GM18873 (cell line): ENCODE measurements around the gene NCKAP1.
"Not testable (repeated sequence)": the region's sequence is repeated elsewhere in the genome, so short reads cannot be mapped to it uniquely, and the experiment has no call there.

ENCODE experiments used
- ATAC-seq: cut with Tn5 transposase; IDR thresholded peaks from one replicate; pipeline ENCODE4 v1.9.1; 2021; ENCODE audit warnings: mild to moderate bottlenecking, moderate library complexity, moderate number of reproducible peaks; ENCODE audit not compliant: unreplicated experiment, low FRiP score

NCKAP1 gene

GRCh38 chr2:182914852-182915251, 123.4 kb downstream of the NCKAP1 start:
- ATAC-seq = no peak

GRCh38 chr2:182913064-182913463, 125.2 kb downstream of the NCKAP1 start:
- ATAC-seq = no peak

DNA sequence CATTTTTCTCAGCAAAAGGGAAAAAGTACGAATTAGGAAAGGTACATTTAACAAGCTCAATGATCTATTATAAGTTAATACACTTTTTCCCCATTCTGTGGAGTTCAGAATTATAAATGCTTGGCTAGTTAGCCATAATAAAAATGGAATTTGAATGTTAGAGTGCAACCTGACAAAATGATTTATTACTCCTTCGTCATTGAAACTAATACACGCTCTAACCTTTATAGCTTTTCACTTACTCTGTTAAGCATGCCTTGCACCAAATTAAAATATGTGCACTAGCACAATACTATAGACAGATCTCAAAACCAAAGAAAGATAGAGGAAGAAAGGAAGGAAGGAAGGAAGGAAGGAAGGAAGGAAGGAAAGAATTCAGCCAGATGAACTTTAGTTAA, 125.7 kb downstream of the NCKAP1 start:
- no peak for ATAC-seq

DNA sequence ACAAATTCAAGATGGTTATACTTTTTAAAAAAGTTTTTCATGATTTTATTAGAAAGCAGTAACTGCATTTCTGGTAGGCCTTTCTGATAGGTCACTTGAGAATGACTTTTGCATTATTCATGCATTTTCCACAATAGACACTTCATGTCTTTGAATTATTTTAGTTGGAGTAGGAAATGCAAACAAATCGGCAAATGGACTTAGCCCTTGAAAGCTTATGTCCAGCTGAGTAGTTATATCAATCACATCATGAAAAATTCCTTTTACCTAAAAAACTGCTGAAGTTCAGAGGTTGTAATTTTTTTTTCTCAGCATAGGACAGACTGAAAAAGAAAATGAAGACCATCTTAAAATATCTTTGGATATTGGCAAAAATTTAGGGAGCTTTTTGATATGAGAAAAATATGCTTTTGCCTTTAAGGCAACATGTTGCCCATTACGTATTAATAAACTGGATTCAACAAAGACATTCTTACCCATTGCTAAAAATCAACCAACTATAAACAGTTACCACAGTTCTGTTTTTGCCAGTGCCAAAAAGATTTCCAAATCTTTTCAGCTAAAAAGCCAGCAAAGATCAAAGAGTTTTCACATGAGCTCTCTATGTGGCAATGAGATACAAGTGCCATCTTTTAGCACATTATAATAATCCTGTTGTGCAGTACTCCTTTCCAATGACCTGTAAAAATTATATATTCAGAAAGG, 126.3 kb downstream of the NCKAP1 start:
- ATAC-seq = no peak

DNA sequence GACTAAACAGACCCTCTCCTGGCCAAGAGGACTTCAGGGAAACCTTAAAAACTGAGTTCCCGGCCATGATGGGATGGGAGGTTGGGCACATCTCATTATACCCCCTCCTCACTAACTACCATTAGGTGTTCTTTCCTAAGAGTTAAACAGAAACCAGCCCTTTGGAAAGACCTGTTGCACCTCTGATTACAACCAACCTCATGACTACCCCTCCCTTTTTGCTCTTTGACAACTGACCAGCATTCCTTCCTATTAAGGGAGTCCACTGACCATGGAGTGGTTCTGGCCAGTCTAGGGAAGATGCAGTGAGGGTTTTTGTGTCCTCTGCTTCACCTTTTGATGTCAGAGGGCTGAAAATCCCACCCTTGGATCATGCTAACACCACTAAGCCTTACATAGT, 127.3 kb downstream of the NCKAP1 start:
- no peak for ATAC-seq

DNA sequence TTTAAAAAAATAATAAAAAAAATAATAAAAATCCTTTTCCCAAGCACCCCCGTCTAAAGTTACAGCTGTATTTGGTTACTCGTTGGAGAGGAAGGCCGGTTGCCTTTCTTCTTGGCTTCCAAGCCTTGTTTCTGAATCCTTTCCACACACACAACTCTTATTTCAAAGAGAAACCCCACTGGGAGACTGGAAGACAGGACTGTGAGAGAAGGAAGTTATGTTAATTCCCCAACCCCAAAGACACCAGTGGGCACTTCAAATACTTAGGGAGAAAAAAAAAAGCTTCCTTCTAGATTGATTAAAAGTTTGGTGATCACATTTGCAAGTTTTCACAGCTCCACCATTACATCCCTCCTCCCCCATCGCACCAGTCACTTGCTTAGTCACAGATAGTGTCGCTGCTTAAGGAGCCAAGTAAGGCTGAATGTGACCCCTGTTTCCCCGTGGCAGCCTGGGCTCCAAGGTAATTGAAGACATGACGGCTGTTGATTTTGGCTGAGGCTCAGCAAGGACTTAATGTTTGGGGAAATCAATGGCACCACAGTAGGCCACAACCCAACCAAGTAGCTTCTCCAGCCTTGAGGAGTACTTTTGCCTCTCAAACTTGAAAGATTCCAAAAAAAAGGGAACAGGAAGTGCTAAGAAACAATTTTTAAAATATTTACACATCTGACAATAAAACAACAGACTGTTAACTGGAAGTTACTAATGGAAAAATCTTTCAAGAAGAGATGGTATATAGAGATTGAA, 131.0 kb downstream of the NCKAP1 start:
- no peak for ATAC-seq

- no peak for ATAC-seq
Measured at GRCh38 chr2:182906454-182906853, 131.8 kb downstream of the NCKAP1 start.

- no peak for ATAC-seq
Measured at GRCh38 chr2:182904844-182905243, 133.4 kb downstream of the NCKAP1 start.

DNA sequence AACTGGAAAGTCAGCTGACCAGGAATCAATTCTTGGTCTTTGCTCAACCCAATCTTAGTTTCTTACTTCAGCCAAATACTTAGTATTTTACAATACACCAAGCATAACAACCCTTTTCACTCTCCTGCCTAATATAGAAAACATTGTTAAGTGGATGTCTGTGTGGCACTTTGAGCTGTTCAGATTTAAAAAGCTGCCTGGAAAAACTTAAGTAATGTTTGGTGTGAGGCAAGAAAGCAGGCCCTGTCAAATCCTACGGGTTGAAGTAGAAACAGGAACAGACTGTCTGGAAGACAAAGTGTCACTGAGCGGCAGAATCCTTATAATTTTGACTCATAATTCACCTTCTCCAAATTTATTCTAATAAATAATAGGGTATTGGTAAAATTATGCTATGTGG, 134.7 kb downstream of the NCKAP1 start:
- no peak for ATAC-seq

DNA sequence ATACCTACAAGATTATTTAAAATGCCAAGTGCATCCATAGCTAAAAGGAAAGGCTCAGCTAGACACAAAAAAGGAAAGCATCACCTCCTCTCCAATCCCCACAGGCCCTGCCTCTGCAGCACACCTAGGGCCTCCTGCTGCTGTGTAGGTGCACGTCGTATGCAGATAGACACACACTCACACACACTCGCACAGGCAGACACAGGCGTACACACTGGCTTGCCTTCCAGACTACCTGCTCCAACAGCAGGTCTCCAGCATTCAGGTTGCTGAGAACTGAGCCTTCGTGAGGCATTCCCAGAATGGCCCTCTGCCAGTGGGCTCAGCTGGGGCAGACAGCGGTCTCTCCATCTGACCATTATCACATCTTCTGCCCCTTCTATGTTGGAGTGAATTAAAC, 136.5 kb downstream of the NCKAP1 start:
- no peak for ATAC-seq

DNA sequence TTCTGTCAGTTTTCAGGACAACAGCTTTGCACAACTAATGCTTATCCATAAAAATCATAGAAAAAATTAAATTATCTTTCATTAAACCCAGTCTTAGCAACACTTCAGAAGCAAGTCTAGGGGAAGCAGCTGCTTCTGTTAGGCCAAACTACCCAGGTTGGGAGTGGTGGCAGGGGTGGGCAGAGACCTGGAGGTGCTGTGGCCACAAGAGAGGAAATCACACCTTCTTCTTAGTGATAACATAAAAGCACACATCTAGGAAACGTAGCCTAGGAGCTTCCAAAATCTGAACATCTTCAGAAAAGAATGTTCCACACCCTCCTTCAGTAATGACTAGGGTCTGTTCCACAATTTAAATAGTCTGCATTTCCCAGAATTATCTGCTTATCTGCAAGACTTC, 139.5 kb downstream of the NCKAP1 start:
- ATAC-seq = no peak

- ATAC-seq = no peak
Measured at GRCh38 chr2:182897137-182897536, 141.1 kb downstream of the NCKAP1 start.

- no peak for ATAC-seq
Measured at GRCh38 chr2:182895798-182896197, 142.5 kb downstream of the NCKAP1 start.

GRCh38 chr2:182895169-182895568, 143.1 kb downstream of the NCKAP1 start:
- no peak for ATAC-seq

- ATAC-seq = no peak
Measured at GRCh38 chr2:182894174-182894573, 144.1 kb downstream of the NCKAP1 start.

DNA sequence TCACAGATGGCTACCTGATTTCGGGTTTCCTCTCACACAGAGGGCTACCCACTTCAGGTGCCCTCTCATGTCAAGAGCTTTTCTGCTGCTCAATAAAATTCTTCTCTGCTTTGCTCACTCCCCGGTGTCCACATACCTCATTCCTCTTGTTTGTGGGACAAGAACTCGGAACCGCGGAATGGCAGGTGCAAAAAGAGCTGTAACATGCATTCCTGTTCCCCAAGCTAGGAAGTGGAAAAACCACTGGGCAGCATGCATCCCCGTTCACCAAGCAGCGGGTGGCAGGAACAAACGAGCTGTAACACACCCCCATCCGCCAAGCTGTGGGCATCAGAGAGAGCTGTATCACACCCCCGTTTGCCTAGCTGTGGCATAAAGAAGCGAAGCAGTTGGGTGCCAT, 144.6 kb downstream of the NCKAP1 start:
- no peak for ATAC-seq

- ATAC-seq = not testable (repeated sequence)
Measured at GRCh38 chr2:182893035-182893434, 145.2 kb downstream of the NCKAP1 start.

GRCh38 chr2:182891611-182892010, 146.6 kb downstream of the NCKAP1 start:
- ATAC-seq = no peak

GRCh38 chr2:182890773-182891378, 147.4 kb downstream of the NCKAP1 start:
- ATAC-seq = no peak

DNA sequence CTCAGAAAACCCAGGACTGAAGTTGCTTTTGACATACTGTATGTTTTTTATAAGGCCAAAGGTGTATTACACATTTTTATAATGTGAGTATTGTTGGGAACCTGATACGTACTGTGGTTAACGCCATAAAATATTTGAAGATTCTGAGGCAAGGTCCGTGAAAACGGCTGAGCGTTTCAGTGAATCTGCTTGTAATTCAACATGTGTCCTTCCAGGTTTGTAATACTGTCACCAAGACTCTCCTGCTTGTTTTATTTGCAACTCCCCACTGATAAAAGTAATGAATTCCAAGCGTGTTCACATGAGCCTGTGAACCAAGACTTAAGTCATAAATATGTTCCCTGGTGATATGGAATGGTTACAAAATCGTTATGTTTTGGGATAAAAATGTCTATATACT, 148.0 kb downstream of the NCKAP1 start:
- ATAC-seq = no peak

GRCh38 chr2:182887753-182888415, 150.4 kb downstream of the NCKAP1 start:
- ATAC-seq = no peak
